ENCODE measurements around the gene PSMD12.
"Not testable (repeated sequence)": the region's sequence is repeated elsewhere in the genome, so short reads cannot be mapped to it uniquely, and the experiment has no call there.

Gene PSMD12

DNA sequence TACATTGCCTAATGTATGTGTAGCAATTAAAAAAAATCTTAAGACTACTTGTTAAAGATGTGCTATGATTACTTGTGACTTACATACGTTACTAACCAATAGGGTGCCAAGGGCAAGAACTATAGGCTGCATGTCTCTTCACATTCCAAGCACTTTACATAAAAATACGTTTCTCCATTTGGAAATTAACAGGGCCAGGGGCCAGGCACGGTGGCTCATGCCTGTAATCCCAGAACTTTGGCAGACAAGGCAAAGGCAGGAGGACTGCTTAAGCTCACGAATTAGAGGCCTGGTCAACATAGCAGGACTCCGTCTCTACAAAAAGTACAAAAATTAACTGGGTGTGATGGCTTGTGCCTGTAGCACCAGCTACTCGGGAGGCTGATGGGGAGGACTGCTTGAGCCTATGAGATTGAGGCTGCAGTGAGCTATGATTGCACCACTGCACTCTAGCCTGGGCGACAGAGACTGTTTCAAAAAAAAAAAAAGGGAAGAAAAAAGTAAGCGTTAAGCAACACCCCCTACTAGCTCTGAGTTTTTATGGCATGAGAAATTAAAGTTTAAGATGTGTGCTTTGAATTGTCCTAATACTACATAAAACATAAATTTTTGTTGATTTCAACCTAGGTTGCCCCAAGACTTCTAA lies 12.3 kb downstream of the PSMD12 start:
- no peak for DNase-seq

DNA sequence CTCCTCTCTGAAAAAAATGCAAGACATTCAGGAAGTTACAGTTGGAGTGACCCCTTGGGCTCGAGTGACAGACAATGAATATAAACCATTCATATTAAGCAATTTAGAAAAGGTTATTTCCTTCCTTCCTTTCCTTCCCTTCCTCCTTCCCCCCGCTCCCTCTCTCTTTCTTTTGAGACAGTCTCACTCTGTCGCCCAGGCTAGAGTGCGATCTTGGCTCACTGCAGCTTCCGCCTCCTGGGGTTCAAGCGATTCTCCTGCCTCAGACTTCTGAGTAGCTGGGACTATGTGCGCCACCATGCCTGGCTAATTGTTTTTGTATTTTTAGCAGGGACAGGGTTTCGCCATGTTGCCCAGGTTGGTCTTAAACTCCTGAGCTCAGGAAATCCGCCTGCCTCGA lies 13.2 kb downstream of the PSMD12 start:
- DNase-seq, result no peak

DNA sequence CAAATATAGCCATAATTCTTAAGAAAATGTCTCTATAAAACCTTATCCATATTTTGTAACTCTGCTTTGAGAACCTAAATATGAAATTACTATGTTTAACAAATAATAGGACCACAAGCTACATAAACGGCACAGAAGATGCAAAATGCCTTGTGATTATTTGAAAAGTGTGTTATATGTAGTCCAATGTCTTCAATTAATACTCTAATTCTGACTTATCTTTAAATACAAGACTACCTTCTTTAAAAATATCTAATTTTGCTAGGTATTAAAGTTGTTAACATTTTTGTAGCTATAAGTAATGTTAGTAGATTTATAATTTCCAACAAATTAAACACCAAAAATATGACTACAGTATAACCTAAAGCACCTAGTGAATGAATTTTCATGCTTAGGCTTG lies 17.0 kb downstream of the PSMD12 start:
- DNase-seq, result no peak

DNA sequence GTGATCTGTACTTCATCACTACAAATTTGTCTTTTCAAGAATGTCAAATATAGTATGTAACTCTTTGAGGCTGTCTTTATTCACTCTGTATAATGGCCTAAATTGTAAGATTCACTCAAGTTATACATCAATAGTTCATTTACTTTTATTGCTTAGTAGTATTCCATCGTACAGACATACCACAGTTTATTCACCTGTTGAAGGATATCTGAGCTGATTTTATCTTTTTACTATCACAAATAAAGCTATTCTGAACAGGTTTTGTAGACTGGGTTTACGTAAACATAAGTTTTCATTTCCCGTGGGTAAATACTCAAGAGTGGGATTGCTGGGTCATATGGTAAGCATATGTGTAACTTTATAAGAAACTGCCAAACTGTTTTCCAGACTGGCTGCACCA lies 18.6 kb downstream of the PSMD12 start:
- no peak for DNase-seq

DNA sequence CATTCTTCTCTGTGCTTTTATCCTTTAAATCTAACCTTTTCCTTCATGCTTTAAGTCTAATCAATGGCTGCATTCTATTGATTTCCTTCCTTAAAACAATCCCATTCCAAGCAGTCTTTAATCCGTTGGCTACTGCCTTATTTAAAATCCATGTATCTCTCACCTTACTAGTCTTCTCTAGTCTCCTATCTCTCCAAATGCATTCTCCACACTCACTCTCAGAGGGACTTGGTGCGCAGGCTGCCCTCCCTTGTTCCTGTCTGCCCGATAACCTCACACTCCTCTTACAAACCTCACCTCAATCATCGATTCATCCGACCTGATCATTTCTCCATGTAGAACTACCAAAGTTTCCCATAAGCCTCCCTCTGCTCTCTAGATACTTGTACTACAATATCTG lies 23.1 kb downstream of the PSMD12 start:
- DNase-seq, result no peak

DNA sequence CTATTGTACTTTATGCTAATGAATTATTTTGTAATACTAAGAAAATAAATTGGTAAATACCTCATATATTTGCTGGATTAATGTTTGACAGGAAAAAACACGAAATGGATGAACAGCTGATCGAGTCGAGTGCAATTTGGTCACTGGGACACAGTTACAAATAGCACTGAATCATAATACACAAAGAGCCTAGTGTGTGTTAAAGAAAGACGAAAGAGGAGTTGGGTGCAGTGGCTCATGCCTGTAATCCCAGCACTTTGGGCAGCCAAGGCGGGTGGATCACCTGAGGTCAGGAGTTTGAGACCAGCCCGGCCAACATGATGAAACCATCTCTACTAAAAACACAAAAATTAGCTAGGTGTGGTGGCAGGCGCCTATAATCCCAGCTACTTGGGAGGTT lies 28.0 kb downstream of the PSMD12 start:
- DNase-seq, result not testable (repeated sequence)

DNA sequence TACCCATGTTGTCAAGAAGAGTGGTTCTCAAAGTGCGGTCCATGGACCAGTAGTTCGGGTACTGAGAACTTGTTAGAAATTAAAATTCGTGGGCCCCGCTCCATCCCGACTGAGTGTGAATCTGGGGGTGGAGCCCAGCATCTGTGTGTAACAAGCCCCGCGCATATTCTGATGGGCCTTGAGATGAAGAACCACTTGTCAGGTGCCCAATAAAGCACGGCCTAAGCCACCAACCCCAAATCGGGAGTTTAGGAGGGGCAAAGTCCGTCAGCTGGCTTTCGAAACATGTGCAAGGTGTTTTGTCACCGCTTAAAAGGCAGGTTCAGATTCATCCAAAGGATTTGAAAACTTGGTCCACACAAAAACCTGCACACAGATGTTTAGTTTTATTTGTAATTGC lies 29.5 kb downstream of the PSMD12 start:
- DNase-seq, result no peak

DNA sequence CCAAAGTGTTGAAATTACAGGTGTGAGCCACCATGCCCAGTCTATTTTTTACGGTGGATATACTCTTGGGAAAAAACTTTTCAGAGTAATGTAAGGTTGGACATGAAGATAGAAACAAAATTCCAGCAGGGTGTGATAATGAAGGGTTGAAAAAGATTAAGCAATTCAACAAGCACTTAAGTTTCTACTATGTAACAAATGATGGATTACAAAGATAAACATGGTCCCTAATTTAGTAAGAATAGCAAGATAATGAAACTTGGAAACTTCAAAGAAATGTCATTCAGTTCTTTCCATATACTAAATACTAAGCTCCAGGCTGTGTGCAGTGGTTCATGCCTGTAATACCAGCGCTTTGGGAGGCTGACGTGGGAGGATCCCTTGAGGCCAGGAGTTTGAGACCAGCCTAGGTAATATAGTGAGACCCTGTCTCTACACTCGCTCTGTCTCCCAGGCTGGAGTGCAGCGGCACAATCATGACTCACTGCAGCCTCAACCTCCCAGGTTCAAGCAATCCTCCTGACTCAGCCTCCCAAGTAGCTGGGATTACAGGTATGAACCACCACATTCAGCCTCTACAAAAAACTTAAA lies 31.0 kb downstream of the PSMD12 start:
- no peak for DNase-seq

DNA sequence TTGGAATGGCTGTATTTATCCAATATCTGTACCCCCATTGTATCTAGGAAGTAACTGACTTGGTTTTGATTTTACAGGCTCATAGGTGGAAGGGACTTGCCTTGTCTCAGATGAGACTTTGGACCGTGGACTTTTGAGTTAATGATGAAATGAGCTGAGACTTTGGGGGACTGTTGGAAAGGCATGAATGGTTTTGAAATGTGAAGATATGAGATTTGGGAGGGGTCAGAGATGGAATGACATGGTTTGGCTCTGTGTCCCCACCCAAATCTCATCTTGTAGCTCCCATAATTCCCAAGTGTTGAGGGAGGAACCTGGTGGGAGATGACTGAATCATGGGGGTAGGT lies 34.2 kb downstream of the PSMD12 start:
- DNase-seq, result not testable (repeated sequence)

DNA sequence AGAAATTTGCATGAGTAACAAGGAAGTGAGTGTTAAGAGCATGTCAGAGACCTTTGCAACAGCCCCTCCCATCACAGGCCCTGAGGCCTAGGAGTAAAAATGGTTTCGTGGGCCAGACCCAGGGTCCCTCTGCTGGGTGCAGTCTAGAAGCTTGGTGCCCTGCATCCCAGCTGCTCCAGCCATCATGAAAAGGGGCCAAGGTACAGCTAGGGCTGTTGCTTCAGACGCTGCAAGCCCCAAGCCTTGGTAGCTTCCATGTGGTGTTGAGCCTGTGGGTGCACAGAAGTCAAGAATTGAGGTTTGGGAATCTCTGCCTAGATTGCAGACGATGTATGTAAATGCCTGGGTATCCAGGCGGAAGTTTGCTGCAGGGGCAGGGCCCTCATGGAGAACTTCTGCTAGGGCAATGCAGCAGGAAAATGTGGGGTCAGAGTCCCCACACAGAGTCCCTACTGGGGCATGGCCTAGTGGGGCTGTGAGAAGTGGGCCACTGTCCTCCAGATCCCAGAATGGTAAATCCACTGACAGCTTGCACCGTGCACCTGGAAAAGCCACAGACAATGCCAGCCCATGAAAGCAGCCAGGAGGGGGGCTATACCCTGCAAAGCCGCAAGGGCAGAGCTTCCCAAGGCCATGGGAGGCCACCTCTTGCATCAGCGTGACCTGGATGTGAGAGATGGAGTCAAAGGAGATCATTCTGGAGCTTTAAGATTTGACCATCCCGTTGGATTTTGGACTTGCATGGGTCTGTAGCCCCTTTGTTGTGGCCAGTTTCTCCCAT lies 34.8 kb downstream of the PSMD12 start:
- not testable (repeated sequence) for DNase-seq

DNA sequence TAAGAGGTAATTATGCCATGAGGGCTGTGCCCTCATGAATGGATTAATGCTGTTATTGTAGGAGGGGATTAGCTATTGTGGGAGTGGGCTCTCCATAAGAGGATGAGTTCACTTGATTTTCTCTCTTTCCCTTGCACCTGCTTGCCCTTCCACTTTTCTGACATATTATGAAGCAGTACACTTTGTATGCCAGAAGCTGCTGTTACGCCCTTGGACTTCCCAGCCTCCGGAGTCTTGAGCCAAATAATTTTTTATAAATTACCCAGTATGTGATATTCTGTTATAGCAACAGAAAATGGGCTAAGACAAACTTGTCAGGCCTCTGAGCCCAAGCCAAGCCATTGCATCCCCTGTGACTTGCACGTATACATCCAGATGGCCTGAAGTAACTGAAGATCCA lies 38.4 kb downstream of the PSMD12 start:
- DNase-seq, result no peak

DNA sequence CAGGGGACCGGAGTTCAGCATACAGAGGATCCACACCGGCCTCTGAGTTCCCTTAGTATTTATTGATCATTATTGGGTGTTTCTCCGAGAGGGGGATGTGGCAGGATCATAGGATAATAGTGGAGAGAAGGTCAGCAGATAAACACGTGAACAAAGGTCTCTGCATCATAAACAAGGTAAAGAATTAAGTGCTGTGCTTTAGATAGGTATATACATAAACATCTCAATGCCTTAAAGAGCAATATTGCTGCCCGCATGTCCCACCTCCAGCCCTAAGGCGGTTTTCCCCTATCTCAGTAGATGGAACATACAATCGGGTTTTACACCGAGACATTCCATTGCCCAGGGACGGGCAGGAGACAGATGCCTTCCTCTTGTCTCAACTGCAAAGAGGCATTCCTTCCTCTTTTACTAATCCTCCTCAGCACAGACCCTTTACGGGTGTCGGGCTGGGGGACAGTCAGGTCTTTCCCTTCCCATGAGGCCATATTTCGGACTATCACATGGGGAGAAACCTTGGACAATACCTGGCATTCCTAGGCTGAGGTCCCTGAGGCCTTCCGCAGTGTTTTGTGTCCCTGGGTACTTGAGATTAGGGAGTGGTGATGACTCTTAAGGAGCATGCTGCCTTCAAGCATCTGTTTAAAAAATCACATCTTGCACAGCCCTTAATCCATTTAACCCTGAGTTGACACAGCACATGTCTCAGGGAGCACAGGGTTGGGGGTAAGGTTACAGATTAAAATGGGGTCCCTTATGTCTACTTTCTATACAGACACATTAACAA lies 39.2 kb downstream of the PSMD12 start:
- DNase-seq, result not testable (repeated sequence)

DNA sequence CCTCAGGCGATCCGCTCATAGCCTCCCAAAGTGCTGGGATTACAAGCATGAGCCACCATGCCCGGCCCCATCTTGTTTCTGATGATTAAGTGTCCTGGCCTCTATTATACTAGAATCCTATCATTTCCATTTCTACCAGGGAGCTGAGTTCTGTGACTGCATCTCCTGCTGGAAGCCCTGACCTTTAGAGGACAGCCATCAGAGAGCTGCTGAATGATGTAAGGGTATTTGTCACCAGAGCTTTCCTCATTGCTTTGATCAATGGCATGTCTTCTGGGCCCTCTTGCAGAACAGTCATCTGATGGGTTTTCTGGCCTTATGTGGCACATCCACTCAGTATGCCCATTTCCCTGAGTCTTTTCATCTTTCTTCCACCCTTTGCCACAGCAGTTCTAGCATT lies 39.9 kb downstream of the PSMD12 start:
- no peak for DNase-seq

DNA sequence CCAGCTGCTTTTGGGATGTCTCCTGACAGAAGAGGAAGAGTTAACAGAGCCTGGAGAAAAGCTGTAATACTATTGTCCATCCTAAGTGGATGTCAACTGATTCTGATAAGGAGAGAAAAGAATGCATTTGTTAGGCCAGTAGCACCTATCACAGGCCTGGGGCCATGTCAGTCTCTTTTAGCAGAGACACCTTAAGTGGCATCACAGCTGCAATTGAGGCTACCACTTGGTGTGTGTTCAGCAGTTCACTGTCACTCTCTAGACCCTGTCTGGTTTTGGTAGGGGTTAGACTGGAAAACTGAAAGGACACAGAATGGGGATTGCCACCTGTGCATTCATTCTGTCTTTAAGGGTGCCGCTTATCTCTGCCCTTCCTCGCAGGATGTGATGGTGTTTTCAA lies 42.0 kb downstream of the PSMD12 start:
- no peak for DNase-seq

DNA sequence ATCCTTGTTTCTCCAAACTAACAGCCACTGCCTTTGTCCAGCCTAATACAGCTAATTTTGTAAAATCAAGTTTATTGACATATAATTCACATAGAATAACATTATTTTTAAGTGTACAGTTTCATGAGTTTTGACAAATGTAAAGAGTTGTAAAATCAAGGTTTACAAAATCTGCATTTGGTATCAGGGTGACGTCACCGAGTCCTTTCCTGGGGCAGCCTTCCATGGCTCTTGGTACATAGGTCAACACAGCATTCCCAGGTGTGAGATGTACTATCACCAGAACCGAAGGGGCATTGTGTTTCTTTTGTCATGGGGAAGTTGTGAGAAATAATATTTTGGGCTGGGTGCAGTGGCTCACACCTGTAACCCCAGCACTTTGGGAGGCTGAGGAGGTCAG lies 42.9 kb downstream of the PSMD12 start:
- DNase-seq, result no peak

DNA sequence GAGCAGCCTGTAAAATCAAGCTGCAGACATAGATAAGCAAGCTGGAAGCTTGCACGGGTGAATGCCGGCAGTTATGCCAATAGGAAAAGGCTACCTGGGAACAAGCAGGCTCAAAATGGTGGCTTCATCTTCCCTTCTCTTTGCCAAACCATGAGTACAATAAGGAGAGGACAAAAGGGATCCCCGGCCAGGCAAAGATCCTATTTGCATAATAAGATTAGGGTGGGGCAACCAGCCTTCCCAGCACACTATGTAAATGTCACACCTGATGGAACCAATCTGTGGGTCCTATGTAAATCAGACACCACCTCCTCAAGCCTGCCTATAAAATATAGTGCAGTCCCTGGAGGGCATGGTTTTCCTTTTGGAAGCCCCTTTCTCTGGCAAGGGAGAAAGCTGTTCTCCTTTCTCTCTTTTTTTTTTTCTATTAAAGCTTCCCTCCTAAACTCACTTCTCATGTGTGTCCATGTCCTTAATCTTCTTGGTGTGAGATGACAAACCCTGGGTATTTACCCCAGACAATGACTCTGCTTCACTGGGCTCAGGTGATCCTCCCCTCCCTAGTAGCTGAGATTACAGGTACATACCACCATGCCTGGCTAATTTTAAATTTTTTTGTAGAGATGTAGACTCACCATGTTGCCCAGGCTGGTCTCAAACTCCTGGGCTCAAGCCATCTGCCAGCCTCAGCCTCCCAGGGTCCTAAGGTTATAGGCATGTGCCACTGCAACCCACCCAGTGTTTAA lies 44.2 kb downstream of the PSMD12 start:
- no peak for DNase-seq

DNA sequence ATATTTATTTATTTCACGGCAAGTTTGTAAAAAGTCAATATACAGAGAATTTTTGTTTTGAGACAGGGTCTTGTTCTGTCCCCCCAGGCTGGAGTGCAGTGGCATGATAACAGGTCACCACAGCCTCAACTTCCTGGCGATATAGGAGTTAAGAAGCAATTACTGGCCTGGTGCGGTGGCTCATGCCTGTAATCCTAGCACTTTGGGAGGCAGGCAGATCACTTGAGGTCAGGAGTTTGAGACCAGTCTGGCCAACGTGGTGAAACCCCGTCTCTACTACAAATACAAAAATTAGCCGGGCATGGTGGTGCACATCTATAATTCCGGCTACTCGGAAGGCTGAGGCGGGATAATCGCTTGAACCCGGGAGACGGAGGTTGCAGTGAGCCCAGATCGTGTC lies 44.9 kb downstream of the PSMD12 start:
- not testable (repeated sequence) for DNase-seq

DNA sequence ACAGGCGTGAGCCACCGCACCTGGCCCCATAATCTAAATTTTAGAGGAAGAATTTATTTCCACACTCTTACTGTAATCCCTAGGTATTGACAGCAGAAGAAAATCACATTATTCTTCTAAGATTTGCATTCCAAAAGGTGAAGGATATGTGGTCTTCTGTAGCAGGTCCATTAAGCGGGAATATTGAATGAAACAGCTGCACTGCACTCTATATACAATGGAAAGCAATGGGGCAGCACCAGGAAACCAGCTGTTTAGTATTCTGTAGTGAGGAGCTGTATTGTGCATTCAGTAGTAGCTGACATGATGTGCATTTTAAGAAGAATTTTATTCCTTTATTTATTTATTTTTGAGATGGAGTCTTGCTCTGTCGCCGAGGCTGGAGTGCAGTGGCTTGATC lies 49.6 kb downstream of the PSMD12 start:
- no peak for DNase-seq

DNA sequence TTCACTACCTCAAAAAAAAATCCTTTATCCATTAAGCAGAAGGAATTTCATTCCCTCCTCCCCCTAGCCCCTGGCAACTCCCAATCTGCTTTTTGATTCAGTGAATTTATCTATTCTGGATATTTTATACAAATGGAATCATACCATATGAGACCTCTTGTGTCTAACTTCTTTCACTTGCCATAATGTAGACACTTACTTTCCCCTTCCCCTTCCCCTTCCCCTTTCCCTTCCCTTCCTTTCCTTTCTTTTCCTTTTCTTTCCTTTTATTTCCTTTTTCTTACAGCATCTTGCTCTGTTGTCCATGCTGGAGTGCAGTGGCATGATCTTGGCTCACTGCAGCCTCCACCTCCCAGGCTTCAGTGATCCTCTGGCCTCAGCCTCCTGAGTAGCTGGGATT lies 50.5 kb downstream of the PSMD12 start:
- DNase-seq, result no peak

DNA sequence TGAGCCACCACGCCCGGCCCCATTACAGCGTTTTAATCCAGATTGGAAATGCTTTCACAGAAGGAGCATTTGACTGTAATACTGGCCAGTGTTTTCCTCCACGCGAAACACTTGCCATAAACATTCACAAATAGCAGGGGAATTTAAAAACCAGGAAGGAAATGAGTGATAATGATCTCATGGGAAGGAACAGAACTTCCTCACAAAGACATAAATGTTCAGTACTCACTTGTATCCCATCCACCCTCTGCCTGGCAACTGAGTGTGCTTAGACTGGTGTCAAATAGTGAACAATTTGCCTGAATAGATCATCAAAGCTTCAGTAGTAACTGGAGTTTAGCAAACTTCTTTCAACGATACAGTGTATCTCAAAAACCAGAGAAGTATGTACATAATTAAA lies 54.1 kb downstream of the PSMD12 start:
- DNase-seq, result no peak

DNA sequence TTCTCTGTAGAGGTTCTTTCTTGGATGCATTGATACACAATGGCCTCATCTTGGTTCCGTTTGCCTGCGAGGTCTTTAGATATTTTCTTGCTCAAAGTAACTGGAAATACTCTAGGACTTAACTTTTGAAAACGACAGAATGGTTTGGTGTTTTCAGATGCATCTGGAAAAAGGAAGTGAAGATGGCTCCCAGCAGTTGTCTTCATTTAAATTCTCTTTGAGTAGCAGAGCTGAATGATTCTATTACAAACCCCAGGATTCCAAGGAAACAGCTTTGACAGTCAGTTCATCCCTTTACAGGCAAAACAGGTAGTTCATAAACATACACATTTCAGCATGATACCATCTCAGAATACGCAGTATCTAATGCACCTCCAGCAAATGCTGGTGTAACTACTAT lies 54.8 kb downstream of the PSMD12 start:
- DNase-seq, result no peak

DNA sequence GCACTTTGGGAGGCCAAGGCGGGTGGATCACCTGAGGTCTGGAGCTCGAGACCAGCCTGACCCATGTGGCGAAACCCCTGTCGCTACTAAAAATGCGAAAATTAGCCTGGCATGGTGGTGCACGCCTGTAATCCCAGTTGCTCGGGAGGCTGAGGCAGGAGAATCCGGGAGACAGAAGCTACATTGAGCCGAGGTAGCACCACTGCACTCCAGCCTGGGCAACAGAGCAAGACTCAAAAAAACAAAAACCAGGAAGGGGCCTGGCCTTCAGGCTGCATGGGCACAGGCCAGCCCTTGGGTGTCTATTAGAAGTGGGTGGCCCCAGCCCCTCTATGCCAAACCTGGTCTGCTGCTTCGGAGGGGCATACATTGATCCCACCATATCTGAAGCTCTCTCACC lies 56.0 kb downstream of the PSMD12 start:
- DNase-seq, result no peak
